NCI-H82 (cell line): ENCODE data around the gene ONECUT1.

Source experiments
- DNase-seq: peaks from one replicate; lab custom pipeline; 2025; lab: John Stamatoyannopoulos, UW

ONECUT1 gene

GRCh38 chr15:52782514-52782913 lies 7.6 kb downstream of the ONECUT1 start:
- no peak for DNase-seq

DNA sequence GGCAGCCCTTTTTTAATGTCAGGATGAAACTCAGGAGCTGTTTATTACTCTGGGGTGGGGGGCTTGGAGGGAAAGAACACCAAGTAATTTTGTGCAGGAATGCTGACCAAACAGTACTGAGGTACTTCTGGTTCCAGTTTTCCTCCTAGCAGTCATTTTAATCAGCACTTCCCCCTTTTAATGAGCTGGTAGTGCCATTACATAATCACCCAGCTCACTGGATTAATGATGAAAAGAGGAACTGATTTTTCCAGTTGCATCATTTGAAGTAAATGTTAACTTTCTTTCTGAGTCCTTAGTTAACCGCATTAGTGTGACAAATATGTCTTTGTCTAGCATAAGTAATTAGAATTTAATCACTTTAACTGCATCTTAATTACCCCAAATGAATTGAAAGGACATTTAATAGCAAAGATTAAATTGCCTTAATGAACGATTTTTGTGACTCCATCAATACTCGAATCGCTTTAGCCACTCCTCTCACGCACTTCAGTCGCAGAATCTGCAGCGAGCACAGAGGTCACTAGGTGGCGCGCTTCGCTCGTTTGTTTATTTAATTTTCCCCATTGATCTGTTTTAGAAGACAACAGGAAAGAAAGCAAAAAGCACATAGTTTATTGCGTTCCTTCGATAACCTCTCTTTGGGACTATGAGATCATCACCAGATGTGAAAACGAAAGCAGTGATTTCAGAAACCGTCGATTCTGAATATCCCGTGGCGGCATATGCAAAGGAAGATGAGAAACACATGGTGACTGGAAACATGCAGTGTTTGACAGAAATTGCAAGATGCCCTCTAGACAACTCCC lies 9.8 kb downstream of the ONECUT1 start:
- DNase-seq = peak; percentile 82

GRCh38 chr15:52778457-52778856 lies 11.7 kb downstream of the ONECUT1 start:
- DNase-seq = no peak

GRCh38 chr15:52772766-52773165 lies 17.4 kb downstream of the ONECUT1 start:
- DNase-seq = no peak

GRCh38 chr15:52765785-52766184 lies 24.4 kb downstream of the ONECUT1 start:
- DNase-seq = peak; percentile 31

DNA sequence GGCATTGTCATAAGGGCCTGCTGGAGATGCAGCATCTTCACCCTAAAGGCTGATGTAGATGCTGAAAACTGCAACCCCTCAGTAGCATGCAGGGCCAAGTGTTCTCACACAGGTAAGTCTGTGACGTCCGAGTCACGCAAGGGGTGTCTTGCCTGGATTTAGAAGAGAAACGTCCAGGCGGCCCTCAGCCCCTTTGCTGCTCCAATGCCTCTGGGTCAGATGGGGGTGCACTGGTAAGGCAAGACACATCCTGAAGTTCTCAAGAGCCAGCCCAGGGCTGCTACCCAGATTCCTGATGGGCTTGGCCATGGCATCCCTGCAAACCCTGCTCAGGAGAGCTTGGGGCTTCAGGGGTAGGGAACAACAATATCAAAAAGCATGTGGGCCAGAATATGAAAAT lies 25.4 kb downstream of the ONECUT1 start:
- DNase-seq = no peak

DNA sequence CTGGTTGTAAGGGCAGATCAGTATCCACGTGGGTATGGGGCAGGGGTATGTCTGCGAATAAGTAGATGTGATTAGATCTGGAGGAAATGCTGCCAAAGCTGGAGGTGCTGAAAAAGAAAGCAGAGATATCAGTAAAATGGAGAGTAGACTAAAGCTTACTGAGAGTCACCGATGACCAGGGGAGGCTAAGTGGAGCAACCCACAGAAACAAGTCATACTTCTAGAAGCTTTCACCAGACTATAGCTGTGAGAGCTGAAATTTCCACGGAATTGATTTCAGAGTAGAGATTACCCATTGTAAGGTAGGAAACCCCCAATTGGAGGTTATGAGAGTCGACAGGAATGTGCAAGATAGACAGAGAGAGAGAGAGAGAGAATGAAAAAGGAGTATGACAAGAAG lies 27.5 kb downstream of the ONECUT1 start:
- no peak for DNase-seq

DNA sequence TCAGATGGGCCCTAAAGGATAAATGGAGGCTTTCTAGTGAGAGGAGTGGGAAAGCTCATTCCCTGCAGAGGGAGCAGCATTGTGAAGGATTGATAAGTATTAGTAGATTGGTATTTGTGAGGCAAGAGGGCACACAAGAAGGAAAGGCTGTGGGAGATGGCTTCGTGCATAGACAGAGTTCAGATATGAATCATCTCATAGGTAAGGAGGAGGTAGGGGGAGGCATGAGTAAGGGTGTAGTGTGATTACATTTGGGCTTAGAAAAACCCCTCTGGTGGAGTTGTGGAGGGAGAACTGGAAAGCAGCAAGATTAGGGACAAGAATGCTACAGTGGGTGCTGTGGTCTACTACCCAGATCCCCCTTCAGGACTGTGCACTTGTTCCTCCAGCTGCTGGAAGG lies 29.6 kb downstream of the ONECUT1 start:
- no peak for DNase-seq

DNA sequence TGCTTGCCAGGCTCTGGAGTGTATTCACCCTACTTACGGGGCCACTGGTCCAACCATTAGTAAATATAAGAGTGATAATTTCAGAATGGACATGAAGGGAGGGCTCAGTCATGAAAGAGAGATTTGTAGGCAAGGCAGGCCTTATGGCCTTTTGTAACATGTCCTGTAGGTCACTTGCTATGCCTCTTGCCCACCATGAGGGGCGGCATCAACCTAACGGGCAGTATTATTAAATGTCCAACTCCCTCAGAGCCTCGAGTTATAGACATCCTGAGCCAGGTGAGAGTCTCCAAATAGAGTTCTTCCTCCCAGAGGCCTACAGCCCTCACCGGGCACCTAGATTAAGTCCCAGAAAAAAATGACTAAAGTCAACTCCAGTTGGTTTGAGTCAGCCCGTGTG lies 30.2 kb downstream of the ONECUT1 start:
- no peak for DNase-seq

GRCh38 chr15:52757496-52757895 lies 32.6 kb downstream of the ONECUT1 start:
- DNase-seq = no peak

GRCh38 chr15:52751522-52751921 lies 38.6 kb downstream of the ONECUT1 start:
- DNase-seq = no peak

DNA sequence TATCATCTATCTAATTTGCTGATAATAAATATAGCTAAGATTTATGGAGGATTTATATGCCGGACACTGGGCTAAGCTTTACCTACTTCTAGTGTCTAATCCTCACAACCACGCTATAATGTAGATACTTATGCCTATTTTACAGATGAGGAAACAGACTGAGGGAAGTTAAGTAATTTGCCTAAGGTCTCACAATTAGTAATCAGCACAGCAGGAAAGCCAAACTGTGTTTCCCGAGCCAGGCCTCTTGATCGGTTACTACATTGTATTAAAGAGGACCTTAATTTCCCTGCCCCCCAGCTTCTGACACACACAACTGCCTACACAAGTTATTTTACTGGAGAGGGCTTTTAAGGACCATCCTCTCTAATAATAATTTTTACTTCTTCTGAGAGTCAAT lies 40.9 kb downstream of the ONECUT1 start:
- no peak for DNase-seq

DNA sequence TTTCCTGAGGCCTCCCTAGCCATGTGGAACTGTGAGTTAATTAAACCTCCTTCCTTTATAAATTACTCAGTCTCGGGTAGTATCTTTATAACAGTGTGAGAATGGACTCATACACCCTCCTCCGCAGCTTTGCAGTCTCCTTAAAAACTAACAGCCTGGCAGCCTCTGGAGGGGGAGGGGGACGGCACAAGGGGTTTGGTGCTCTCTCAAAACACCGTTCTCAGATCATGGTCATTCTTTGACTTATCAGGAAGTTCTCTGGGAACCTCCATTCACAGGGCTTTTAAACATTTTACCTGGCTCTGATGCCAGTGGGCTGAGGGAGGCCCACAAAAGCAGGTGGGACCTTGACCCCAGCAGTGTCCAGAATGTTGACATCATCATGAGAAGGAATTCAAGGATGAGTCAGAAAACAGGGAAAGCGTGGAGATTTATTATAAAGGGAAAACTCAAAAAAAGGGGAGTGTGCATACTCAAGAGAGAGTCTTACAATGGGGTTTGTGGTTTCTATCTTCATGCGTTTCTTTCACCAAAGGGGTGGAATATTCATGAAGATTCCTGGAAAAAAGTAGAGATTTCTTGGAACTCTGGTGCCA lies 43.9 kb downstream of the ONECUT1 start:
- no peak for DNase-seq

DNA sequence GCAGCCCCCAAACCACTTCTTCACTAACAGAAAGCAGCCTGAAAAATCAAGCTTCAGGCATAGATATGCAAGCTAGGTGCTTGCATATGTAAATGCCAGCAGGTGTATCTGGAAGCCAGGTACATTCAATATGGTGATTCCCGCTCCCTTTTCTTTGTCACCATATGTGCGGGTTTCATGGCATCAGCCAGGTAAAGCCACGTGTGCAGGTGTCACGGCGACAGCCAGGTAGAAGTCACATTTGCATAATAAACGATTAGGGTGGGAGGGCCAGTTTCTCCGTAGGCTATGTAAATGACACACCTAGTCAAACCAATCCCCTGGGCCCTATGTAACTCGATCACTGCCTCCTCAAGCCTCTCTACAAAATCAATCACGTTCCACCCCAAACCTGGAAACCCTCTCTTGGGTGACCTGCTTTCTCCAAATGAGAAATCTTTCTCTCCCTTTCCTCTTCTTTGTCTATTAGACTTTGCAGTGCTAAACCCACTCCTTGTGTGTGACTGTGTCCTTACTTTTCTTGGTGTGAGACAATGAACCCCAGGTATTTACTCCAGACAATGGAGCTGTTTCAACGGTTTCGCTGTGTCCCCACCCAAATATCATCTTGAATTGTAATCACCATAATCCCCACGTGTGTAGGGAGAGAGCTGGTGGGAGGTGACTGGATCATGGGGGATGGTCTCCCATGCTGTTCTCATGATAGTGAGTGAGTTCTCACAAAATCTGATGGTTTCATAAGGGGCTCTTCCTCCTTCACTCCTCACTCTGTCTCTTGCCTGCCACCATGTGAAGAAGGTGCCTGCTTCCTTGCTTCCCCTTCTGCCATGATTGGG lies 44.6 kb downstream of the ONECUT1 start:
- no peak for DNase-seq

GRCh38 chr15:52738311-52738710 lies 51.8 kb downstream of the ONECUT1 start:
- DNase-seq = no peak

GRCh38 chr15:52737720-52738119 lies 52.4 kb downstream of the ONECUT1 start:
- no peak for DNase-seq

DNA sequence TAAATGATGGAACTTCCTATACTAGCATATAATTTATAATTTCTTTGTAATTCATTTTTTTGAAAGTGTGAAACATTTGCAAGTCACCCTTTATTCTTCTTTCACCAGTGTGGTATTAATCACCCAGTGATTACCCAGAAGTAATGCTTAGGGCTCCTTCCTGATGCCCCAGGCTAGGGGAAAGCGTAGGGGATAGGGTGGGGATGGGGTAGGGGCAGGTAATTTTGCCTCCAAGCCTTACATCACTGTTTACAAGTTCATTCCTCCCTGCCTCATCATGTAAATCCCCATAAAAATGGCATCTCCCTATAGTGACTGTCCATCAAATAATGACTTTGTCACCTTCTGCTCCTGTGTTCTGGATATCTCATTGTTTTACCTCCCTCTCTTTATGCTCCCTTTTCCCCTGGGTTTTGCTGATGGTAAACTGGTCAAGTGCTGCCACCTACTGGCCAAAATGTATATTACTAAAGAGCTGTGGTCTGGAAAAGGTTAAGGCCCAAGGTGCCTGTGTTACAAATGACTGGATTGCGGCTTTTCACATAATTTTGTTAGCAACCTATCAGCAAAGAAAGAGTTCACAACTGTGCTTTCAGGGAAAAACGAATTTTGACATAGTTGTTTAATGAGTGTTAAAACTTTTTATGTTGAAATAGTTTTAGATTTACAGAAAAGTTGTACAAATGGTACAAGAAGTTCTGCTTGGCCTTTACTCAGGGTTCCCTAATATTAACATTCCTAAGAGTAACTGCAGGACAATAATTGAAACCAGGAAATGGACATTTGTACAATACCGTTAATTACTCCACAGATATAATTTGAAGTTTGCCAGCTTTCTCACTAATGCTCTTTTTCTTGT lies 54.7 kb downstream of the ONECUT1 start:
- peak; percentile 90 for DNase-seq

- peak; percentile 45 for DNase-seq
Measured at GRCh38 chr15:52734329-52734728, 55.8 kb downstream of the ONECUT1 start.

- peak; percentile 23 for DNase-seq
Measured at GRCh38 chr15:52733696-52734255, 56.4 kb downstream of the ONECUT1 start.

- DNase-seq = no peak
Measured at GRCh38 chr15:52733088-52733487, 57.0 kb downstream of the ONECUT1 start.

DNA sequence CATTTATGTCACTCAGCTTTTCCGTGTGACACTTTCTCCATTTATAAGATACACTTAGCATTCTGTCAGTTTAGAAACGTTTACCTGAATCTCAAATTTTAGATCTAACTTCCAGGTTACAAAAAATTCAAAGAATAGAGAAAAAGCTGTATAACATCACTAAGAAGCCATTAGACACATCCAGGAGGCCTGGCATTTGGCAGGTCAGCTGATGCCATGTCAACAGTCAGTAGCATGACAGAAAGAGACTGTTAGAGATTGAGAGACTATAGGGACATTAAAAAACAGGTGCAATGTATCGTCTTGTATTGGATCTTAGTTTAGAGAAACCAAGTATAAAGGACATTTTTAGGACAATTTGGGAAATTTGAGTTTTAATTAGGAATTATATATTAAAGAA lies 57.6 kb downstream of the ONECUT1 start:
- no peak for DNase-seq
